WTC11 (cell line): ENCODE measurements around the gene DHDDS. TPM values are rescaled to one million over a fixed set of nuclear protein-coding genes. Genes with fewer than 3 reads are reported as not detected.

Source experiments
- ARID4B ChIP-seq: sonication (generic); formaldehyde crosslinking; IDR thresholded peaks from 2 replicates; pipeline ENCODE4 v1.8.0; 2023; ENCODE audit warnings: missing genetic modification reagents, mild to moderate bottlenecking, borderline replicate concordance
- CREM ChIP-seq: sonication (generic); formaldehyde crosslinking; IDR thresholded peaks from 2 replicates; pipeline ENCODE4 v1.8.1; 2022; ENCODE audit warnings: mild to moderate bottlenecking, missing genetic modification reagents, moderate library complexity
- CTCF ChIP-seq: fragments of 200-600 bp; IDR thresholded peaks from 2 replicates; pipeline ENCODE4 v1.8.0; 2022; ENCODE audit warnings: antibody characterized with exemption
- FOXK1 ChIP-seq: sonication (generic); formaldehyde crosslinking; IDR thresholded peaks from 2 replicates; pipeline ENCODE4 v1.8.0; 2022; ENCODE audit warnings: mild to moderate bottlenecking, moderate library complexity, missing genetic modification reagents
- GABPB1 ChIP-seq: sonication (generic); formaldehyde crosslinking; IDR thresholded peaks from 2 replicates; pipeline ENCODE4 v1.8.1; 2023; ENCODE audit warnings: mild to moderate bottlenecking, missing genetic modification reagents
- GTF2I ChIP-seq: fragments of 250-450 bp; sonication (Bioruptor Pico); conservative IDR thresholded peaks from 2 replicates; pipeline ENCODE4 v1.4.0; 2021; ENCODE audit warnings: mild to moderate bottlenecking
- HMGA2 ChIP-seq: fragments of 250-450 bp; sonication (Bioruptor Pico); IDR thresholded peaks from 2 replicates; pipeline ENCODE4 v1.4.0; 2021; ENCODE audit warnings: mild to moderate bottlenecking, moderate library complexity
- KAT7 ChIP-seq: sonication (generic); formaldehyde crosslinking; IDR thresholded peaks from 2 replicates; pipeline ENCODE4 v1.8.1; 2023; ENCODE audit warnings: missing genetic modification reagents, mild to moderate bottlenecking, borderline replicate concordance
- NFE2L1 ChIP-seq: sonication (generic); formaldehyde crosslinking; IDR thresholded peaks from 2 replicates; pipeline ENCODE4 v1.8.1; 2023; ENCODE audit warnings: missing genetic modification reagents
- NR1H2 ChIP-seq: sonication (generic); formaldehyde crosslinking; IDR thresholded peaks from 2 replicates; pipeline ENCODE4 v1.9.0; 2021; ENCODE audit warnings: mild to moderate bottlenecking, moderate library complexity, missing genetic modification reagents
- RELA ChIP-seq: sonication (generic); formaldehyde crosslinking; IDR thresholded peaks from 2 replicates; pipeline ENCODE4 v1.8.1; 2022; ENCODE audit warnings: missing genetic modification reagents, mild to moderate bottlenecking, borderline replicate concordance
- RORB ChIP-seq: fragments of 250-450 bp; sonication (Bioruptor Pico); IDR thresholded peaks from 2 replicates; pipeline ENCODE4 v1.9.0; 2021; ENCODE audit warnings: mild to moderate bottlenecking
- TCF7 ChIP-seq: sonication (generic); formaldehyde crosslinking; IDR thresholded peaks from 2 replicates; pipeline ENCODE4 v1.8.0; 2022; ENCODE audit warnings: mild to moderate bottlenecking, low read depth, missing genetic modification reagents, moderate library complexity
- TEAD1 ChIP-seq: sonication (generic); formaldehyde crosslinking; IDR thresholded peaks from 2 replicates; pipeline ENCODE4 v1.8.0; 2022; ENCODE audit warnings: mild to moderate bottlenecking, missing genetic modification reagents
- USF1 ChIP-seq: sonication (generic); formaldehyde crosslinking; IDR thresholded peaks from 2 replicates; pipeline ENCODE4 v1.8.0; 2022; ENCODE audit warnings: mild to moderate bottlenecking, missing genetic modification reagents
- ZBTB43 ChIP-seq: sonication (generic); formaldehyde crosslinking; IDR thresholded peaks from 2 replicates; pipeline ENCODE4 v1.8.1; 2023; ENCODE audit warnings: mild to moderate bottlenecking, missing genetic modification reagents
- ZNF121 ChIP-seq: sonication (generic); formaldehyde crosslinking; IDR thresholded peaks from 2 replicates; pipeline ENCODE4 v1.8.0; 2023; ENCODE audit warnings: missing genetic modification reagents
- ZNF232 ChIP-seq: sonication (generic); formaldehyde crosslinking; IDR thresholded peaks from 2 replicates; pipeline ENCODE4 v1.8.0; 2022; ENCODE audit warnings: mild to moderate bottlenecking, missing genetic modification reagents
- ZNF396 ChIP-seq: fragments of 250-450 bp; sonication (Bioruptor Pico); IDR thresholded peaks from 2 replicates; pipeline ENCODE4 v1.8.0; 2021; ENCODE audit warnings: mild to moderate bottlenecking, moderate library complexity, borderline replicate concordance
- ZNF423 ChIP-seq: fragments of 250-450 bp; sonication (Bioruptor Pico); IDR thresholded peaks from 2 replicates; pipeline ENCODE4 v2.1.2; 2022; ENCODE audit warnings: mild to moderate bottlenecking, moderate library complexity
- total RNA-seq: library from RNA; stranded (reverse); gene quantifications from 3 replicates; pipeline ENCODE4 v1.2.3, GENCODE V29; 2021
- TF ChIP-seq, protein P1 (sequence below): sonication (generic); formaldehyde crosslinking; IDR thresholded peaks from 2 replicates; pipeline ENCODE4 v1.8.1; 2022; ENCODE audit warnings: mild to moderate bottlenecking, moderate library complexity, missing genetic modification reagents
- TF ChIP-seq, protein P2 (sequence below): sonication (generic); formaldehyde crosslinking; IDR thresholded peaks from 2 replicates; pipeline ENCODE4 v1.8.0; 2022; ENCODE audit warnings: mild to moderate bottlenecking, missing genetic modification reagents
- TF ChIP-seq, protein P3 (sequence below): sonication (generic); formaldehyde crosslinking; IDR thresholded peaks from 2 replicates; pipeline ENCODE4 v1.8.1; 2023; ENCODE audit warnings: mild to moderate bottlenecking, moderate library complexity, missing genetic modification reagents
- TF ChIP-seq, protein P4 (sequence below): sonication (generic); formaldehyde crosslinking; IDR thresholded peaks from 2 replicates; pipeline ENCODE4 v1.8.1; 2023; ENCODE audit warnings: mild to moderate bottlenecking, missing genetic modification reagents, moderate library complexity
- TF ChIP-seq, protein P5 (sequence below): sonication (generic); formaldehyde crosslinking; IDR thresholded peaks from 2 replicates; pipeline ENCODE4 v1.8.0; 2022; ENCODE audit warnings: mild to moderate bottlenecking, missing genetic modification reagents

DHDDS gene
- total RNA-seq, 1 experiment from 2014 or later = 55.4 TPM

- TF ChIP-seq FOXK1 (CRISPR knock-in tag) = no peak
- no peak for TF ChIP-seq CREM
- TF ChIP-seq RELA (CRISPR knock-in tag) = no peak
- TF ChIP-seq, protein P1, sequence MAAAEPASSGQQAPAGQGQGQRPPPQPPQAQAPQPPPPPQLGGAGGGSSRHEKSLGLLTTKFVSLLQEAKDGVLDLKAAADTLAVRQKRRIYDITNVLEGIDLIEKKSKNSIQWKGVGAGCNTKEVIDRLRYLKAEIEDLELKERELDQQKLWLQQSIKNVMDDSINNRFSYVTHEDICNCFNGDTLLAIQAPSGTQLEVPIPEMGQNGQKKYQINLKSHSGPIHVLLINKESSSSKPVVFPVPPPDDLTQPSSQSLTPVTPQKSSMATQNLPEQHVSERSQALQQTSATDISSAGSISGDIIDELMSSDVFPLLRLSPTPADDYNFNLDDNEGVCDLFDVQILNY (CRISPR knock-in tag) = no peak
- TF ChIP-seq ZNF121 (CRISPR knock-in tag) = no peak
- no peak for TF ChIP-seq GTF2I (CRISPR knock-in tag)
- no peak for TF ChIP-seq TCF7 (CRISPR knock-in tag)
- TF ChIP-seq ZBTB43 (CRISPR knock-in tag) = no peak
- TF ChIP-seq ZNF396 = no peak
- TF ChIP-seq ARID4B (CRISPR knock-in tag) = no peak
- TF ChIP-seq ZNF232 (CRISPR knock-in tag) = no peak
- no peak for TF ChIP-seq NR1H2 (CRISPR knock-in tag)
- TF ChIP-seq GABPB1 (CRISPR knock-in tag) = no peak
- TF ChIP-seq, protein P2, sequence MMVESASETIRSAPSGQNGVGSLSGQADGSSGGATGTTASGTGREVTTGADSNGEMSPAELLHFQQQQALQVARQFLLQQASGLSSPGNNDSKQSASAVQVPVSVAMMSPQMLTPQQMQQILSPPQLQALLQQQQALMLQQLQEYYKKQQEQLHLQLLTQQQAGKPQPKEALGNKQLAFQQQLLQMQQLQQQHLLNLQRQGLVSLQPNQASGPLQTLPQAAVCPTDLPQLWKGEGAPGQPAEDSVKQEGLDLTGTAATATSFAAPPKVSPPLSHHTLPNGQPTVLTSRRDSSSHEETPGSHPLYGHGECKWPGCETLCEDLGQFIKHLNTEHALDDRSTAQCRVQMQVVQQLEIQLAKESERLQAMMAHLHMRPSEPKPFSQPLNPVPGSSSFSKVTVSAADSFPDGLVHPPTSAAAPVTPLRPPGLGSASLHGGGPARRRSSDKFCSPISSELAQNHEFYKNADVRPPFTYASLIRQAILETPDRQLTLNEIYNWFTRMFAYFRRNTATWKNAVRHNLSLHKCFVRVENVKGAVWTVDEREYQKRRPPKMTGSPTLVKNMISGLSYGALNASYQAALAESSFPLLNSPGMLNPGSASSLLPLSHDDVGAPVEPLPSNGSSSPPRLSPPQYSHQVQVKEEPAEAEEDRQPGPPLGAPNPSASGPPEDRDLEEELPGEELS = no peak
- no peak; the same call in 1 of the 2 replicates for TF ChIP-seq ZNF423 (CRISPR knock-in tag)
- TF ChIP-seq CTCF = peak; percentile 92
- TF ChIP-seq RORB (CRISPR knock-in tag) = no peak
- TF ChIP-seq, protein P3, sequence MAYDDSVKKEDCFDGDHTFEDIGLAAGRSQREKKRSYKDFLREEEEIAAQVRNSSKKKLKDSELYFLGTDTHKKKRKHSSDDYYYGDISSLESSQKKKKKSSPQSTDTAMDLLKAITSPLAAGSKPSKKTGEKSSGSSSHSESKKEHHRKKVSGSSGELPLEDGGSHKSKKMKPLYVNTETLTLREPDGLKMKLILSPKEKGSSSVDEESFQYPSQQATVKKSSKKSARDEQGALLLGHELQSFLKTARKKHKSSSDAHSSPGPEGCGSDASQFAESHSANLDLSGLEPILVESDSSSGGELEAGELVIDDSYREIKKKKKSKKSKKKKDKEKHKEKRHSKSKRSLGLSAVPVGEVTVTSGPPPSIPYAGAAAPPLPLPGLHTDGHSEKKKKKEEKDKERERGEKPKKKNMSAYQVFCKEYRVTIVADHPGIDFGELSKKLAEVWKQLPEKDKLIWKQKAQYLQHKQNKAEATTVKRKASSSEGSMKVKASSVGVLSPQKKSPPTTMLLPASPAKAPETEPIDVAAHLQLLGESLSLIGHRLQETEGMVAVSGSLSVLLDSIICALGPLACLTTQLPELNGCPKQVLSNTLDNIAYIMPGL (CRISPR knock-in tag) = no peak
- no peak for TF ChIP-seq HMGA2 (CRISPR knock-in tag)
- TF ChIP-seq USF1 (CRISPR knock-in tag) = no peak
- TF ChIP-seq, protein P4, sequence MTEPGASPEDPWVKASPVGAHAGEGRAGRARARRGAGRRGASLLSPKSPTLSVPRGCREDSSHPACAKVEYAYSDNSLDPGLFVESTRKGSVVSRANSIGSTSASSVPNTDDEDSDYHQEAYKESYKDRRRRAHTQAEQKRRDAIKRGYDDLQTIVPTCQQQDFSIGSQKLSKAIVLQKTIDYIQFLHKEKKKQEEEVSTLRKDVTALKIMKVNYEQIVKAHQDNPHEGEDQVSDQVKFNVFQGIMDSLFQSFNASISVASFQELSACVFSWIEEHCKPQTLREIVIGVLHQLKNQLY (CRISPR knock-in tag) = no peak
- 0 out of 2 replicates have a peak, but pooled peaks have one; percentile 25 for TF ChIP-seq TEAD1 (CRISPR knock-in tag)
- TF ChIP-seq NFE2L1 = no peak
- no peak for TF ChIP-seq KAT7 (CRISPR knock-in tag)
- TF ChIP-seq, protein P5, sequence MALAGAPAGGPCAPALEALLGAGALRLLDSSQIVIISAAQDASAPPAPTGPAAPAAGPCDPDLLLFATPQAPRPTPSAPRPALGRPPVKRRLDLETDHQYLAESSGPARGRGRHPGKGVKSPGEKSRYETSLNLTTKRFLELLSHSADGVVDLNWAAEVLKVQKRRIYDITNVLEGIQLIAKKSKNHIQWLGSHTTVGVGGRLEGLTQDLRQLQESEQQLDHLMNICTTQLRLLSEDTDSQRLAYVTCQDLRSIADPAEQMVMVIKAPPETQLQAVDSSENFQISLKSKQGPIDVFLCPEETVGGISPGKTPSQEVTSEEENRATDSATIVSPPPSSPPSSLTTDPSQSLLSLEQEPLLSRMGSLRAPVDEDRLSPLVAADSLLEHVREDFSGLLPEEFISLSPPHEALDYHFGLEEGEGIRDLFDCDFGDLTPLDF (CRISPR knock-in tag) = no peak
Measured at GRCh38 chr1:26417111-26417759, 14.9 kb upstream of the DHDDS start (continued).
